Body of pancreas (tissue), 4 donors: ENCODE measurements around the gene IKZF2.

Source experiments
- POLR2A ChIP-seq, 3 donors: fragments of 450-650 bp; IDR thresholded peaks; one replicate each; pipeline ENCODE4 v1.6.1; 2016; ENCODE audit warnings: antibody characterized with exemption in 3 of 3, mild to moderate bottlenecking in 2 of 3
- TF ChIP-seq, protein P1 (sequence below), 7 experiments: fragments of 450-650 bp in 4 of 7; fragments of 200-600 bp in 3 of 7; sonication (generic) in 3 of 7; IDR thresholded peaks; one replicate each; pipeline ENCODE4 v1.5.1; 2016 to 2019; ENCODE audit warnings: antibody characterized with exemption in 7 of 7

DNA sequence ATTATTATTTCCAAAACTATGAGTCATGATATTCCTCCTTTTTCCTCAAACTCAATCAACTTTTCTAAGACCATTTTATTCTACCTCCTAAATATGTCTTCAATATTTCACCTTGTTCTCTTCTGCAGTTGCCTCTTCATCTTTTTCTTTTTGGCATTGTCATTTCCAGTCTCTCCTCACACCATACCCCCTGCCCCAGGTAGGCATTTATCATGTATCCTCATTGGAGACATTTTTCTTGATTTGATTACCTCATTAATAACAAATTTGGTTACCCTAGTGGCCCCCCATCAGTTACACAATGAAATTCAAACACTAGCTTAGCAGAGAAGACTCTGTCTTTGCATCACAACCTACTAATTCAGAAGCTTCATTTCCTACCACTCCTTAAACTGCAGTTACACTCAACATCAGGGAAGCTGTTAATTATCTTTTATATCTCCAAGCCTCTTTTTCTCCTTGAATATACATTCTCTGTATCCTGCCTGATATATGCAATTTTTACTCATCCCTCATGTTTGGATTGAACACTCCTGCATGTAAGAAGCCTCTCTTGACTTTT lies 133.0 kb downstream of the IKZF2 start:
- TF ChIP-seq, protein P1, sequence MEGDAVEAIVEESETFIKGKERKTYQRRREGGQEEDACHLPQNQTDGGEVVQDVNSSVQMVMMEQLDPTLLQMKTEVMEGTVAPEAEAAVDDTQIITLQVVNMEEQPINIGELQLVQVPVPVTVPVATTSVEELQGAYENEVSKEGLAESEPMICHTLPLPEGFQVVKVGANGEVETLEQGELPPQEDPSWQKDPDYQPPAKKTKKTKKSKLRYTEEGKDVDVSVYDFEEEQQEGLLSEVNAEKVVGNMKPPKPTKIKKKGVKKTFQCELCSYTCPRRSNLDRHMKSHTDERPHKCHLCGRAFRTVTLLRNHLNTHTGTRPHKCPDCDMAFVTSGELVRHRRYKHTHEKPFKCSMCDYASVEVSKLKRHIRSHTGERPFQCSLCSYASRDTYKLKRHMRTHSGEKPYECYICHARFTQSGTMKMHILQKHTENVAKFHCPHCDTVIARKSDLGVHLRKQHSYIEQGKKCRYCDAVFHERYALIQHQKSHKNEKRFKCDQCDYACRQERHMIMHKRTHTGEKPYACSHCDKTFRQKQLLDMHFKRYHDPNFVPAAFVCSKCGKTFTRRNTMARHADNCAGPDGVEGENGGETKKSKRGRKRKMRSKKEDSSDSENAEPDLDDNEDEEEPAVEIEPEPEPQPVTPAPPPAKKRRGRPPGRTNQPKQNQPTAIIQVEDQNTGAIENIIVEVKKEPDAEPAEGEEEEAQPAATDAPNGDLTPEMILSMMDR (IDR thresholded peaks at IDR 0.05): no peak
- no peak for TF ChIP-seq POLR2A (IDR thresholded peaks at IDR 0.05)
